Naive thymus-derived CD4-positive, alpha-beta T cell (primary cell): ENCODE results near the gene CPLANE2. TPM values are rescaled to one million over a fixed set of nuclear protein-coding genes. Genes with fewer than 3 reads are reported as not detected.
A peak's percentile ranks its signal among the peaks of the same experiment; 100 is the strongest.

ENCODE experiments used
- ATAC-seq: fragments of 150-1000 bp; cut with Tn5 transposase; 2 replicates; pipeline ENCODE4 v1.10.0; 2021; ENCODE audit warnings: mild to moderate bottlenecking, moderate library complexity
- CTCF ChIA-PET: fragments of 350-600 bp; sonication (Branson Sonifier 250); formaldehyde crosslinking; loops from one replicate; lab custom pipeline; 2021; ENCODE audit warnings: antibody characterized with exemption; lab: Charles Lee
- POLR2A ChIA-PET: fragments of 350-600 bp; sonication (Branson Sonifier 250); formaldehyde crosslinking; loops from one replicate; lab custom pipeline; 2021; ENCODE audit warnings: antibody characterized with exemption, inconsistent platforms; lab: Charles Lee
- DNase-seq, 9 donors: peaks; one replicate each; pipeline versions ENCODE4 v3.0.0 to v3.0.0-alpha.2; 2020 to 2022; ENCODE audit warnings: mixed read lengths in 1 of 9
- H3K27ac ChIP-seq: one replicate; pipeline ENCODE4 v1.7.0; 2013; ENCODE audit warnings: mild to moderate bottlenecking, low read depth, low read length, moderate library complexity
- H3K27me3 ChIP-seq, 2 donors: one replicate each; pipeline ENCODE4 v1.7.0; 2013; ENCODE audit warnings: low read length in 2 of 2, mild to moderate bottlenecking in 2 of 2, moderate library complexity in 2 of 2; ENCODE audit not compliant: control insufficient read depth in 2 of 2, insufficient read depth in 2 of 2
- H3K36me3 ChIP-seq, 3 experiments: 1 replicate in 2 of 3; 2 replicates in 1 of 3; pipeline ENCODE4 v1.7.0; 2013; ENCODE audit warnings: low read length in 3 of 3, mild to moderate bottlenecking in 3 of 3, moderate library complexity in 1 of 3; ENCODE audit not compliant: insufficient read depth in 3 of 3, control insufficient read depth in 2 of 3
- H3K4me1 ChIP-seq, 2 donors: one replicate each; pipeline ENCODE4 v1.7.0; 2013; ENCODE audit warnings: low read length in 2 of 2, mild to moderate bottlenecking in 2 of 2, moderate library complexity in 1 of 2; ENCODE audit not compliant: control insufficient read depth in 2 of 2, insufficient read depth in 2 of 2
- H3K4me3 ChIP-seq: 2 replicates; pipeline ENCODE4 v1.7.0; 2013; ENCODE audit warnings: mild to moderate bottlenecking, low read length
- H3K9me3 ChIP-seq, 3 experiments: 1 replicate in 2 of 3; 2 replicates in 1 of 3; pipeline ENCODE4 v1.7.0; 2013; ENCODE audit warnings: low read length in 3 of 3; ENCODE audit not compliant: control insufficient read depth in 2 of 3
- H3K27ac Mint-ChIP-seq, 9 donors: one replicate each; pipeline ENCODE4 v1.8.0; 2020 to 2022; ENCODE audit warnings: mixed read lengths in 9 of 9, mild to moderate bottlenecking in 8 of 9, moderate library complexity in 5 of 9, inconsistent platforms in 2 of 9
- H3K27me3 Mint-ChIP-seq, 5 donors: one replicate each; pipeline ENCODE4 v1.8.0; 2021 to 2022; ENCODE audit warnings: mixed read lengths in 5 of 5, mild to moderate bottlenecking in 1 of 5
- H3K36me3 Mint-ChIP-seq, 5 donors: one replicate each; pipeline ENCODE4 v1.8.0; 2020 to 2022; ENCODE audit warnings: mixed read lengths in 5 of 5, mild to moderate bottlenecking in 3 of 5, inconsistent platforms in 1 of 5
- H3K4me1 Mint-ChIP-seq, 7 donors: one replicate each; pipeline ENCODE4 v1.8.0; 2020 to 2022; ENCODE audit warnings: mixed read lengths in 7 of 7, mild to moderate bottlenecking in 3 of 7, inconsistent platforms in 1 of 7
- H3K4me3 Mint-ChIP-seq, 10 donors: one replicate each; pipeline ENCODE4 v1.8.0; 2020 to 2022; ENCODE audit warnings: mild to moderate bottlenecking in 10 of 10, mixed read lengths in 10 of 10, moderate library complexity in 6 of 10, inconsistent platforms in 2 of 10
- H3K9me3 Mint-ChIP-seq, 11 donors: one replicate each; pipeline ENCODE4 v1.8.0; 2020 to 2022; ENCODE audit warnings: mixed read lengths in 11 of 11, mild to moderate bottlenecking in 4 of 11, inconsistent platforms in 1 of 11, moderate library complexity in 1 of 11
- intact Hi-C, 2 donors: fragments of 100-400 bp; cut with micrococcal nuclease; formaldehyde crosslinking; loops; one replicate each; pipeline ENCODE4 v1.15.1; 2023
- polyA plus RNA-seq, 2 donors: library from polyadenylated mRNA; unstranded; fragments of 300-500 nt; fragmentation: Illumina TruSeq; gene quantifications; one replicate each; pipeline ENCODE4 v1.2.3, GENCODE V29; 2021
- total RNA-seq, 6 experiments: library from RNA in 5 of 6; stranded (reverse) in 5 of 6; gene quantifications; 1 replicate in 5 of 6; 2 replicates in 1 of 6; pipeline ENCODE4 v1.2.3 and lab custom pipeline; 2021 to 2026

Gene CPLANE2
- total and polyA plus RNA-seq, 7 experiments from 2014 or later, result 3.0 to 11.4 (median 7.6) TPM

DNA sequence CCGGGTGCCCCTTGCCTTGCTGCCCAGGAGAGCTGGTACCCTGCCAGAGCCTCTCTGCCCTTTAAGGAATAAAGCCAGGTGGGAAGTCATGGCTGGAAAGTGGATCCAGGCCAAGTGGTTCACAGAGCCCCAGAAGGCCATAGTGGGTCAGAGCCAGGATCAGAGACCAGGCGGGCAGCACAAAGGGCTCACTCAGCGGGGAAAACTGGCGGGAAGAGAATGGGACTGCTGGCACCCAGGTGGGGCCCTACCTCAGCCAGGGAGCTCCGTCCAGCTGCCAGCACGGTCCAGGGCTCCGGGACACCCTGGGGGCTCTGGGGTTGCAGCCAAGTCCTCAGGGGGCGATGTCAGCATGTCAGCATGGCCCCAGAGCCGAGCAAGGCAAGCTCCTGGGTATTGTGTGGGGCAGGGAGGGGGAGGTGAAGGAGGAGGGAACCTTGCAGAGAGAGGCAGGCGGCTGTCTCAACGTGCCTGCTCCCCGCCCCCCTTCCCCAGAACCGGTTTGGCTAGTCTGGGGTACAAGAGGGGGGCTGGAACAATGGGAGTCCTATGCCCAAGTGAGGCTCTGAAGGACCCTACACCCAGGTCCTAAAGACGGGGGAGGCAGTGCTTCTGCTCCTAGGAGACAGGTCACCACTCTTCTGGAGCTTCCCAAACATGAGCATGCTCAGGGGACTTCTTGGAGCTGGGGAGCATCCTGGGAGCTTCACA, 24.6 kb downstream of the CPLANE2 start, which contains the start of gene ARHGEF19:
ARHGEF19 (minus strand) TSS at position 402 of the 711 bp plus-strand sequence. CDS start 3,598 bp downstream, outside the sequence.
- no peak for ATAC-seq
- POLR2A ChIA-PET, result interaction anchor here (1.2 kb wide), 1 partner anchor 24 kb away, joined by 7 read pairs; the partner anchor contains the start of gene CPLANE2
- intact Hi-C loops, result no loop called here
- no peak for DNase-seq
- no peaks in the 10 kb centered on the region for H3K36me3 ChIP-seq
- Mint-ChIP-seq H3K4me3 (peak within 1 kb of the TSS in 1 of 10 donors; percentile 64), H3K27ac (no peak within 1 kb of the TSS), H3K36me3 (no peaks in the 10 kb centered on the region), H3K9me3 (peaks cover 0 to under 1% (median 0%) of the 10 kb centered on the region in 11 donors), H3K27me3 (peaks cover 0 to 6% (median 0%) of the 10 kb centered on the region in 5 donors), H3K4me1 (peaks cover 9 to 18% (median 15%) of the 10 kb centered on the region in 7 donors)
- H3K27me3 ChIP-seq, result no peaks in the 10 kb centered on the region
- no peak within 1 kb of the TSS for H3K4me3 ChIP-seq
- peaks cover 2 to 8% of the 10 kb centered on the region in 2 donors for H3K4me1 ChIP-seq
- no peaks in the 10 kb centered on the region for H3K9me3 ChIP-seq
- no peak within 1 kb of the TSS for H3K27ac ChIP-seq
- CTCF ChIA-PET, result no interaction called here

DNA sequence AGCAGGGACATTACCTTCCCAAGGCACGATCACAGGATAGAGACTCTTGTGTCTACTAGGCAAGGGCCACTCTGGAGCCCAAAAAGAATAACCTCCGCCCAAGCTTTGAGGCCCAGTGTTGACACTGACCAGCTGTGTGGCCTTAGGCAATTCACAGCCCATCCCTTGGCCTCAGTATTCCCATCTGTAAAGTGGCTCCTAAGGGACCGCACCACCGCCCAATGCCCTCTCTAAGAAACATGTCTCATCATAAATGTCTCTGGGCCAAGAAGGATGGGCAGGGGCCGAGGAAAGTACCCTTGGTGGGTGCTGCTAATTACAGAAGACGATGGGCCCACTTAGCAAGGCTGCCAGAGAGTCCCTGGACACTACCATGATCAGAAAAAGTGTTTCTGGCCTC, 25.2 kb downstream of the CPLANE2 start:
- no peaks in the 10 kb centered on the region for H3K36me3 Mint-ChIP-seq
- no peak overlapping the region for H3K27ac ChIP-seq
- ATAC-seq (no peak), DNase-seq (no peak)
- peaks cover 5 to 11% of the 10 kb centered on the region in 2 donors for H3K4me1 ChIP-seq
- H3K4me3 Mint-ChIP-seq, result no peak overlapping the region
- H3K9me3 Mint-ChIP-seq, result peaks cover 0 to 2% (median 0%) of the 10 kb centered on the region in 11 donors
- POLR2A ChIA-PET, result interaction anchor here (1.2 kb wide), 1 partner anchor 25 kb away, joined by 7 read pairs; the partner anchor contains the start of gene CPLANE2
- no peaks in the 10 kb centered on the region for H3K9me3 ChIP-seq
- intact Hi-C loops, result no loop called here
- H3K4me3 ChIP-seq, result no peak overlapping the region
- CTCF ChIA-PET, result no interaction called here
- H3K27ac Mint-ChIP-seq, result no peak overlapping the region
- peaks cover 0 to 6% (median 0%) of the 10 kb centered on the region in 5 donors for H3K27me3 Mint-ChIP-seq
- peaks cover 9 to 18% (median 13%) of the 10 kb centered on the region in 7 donors for H3K4me1 Mint-ChIP-seq
- H3K36me3 ChIP-seq, result no peaks in the 10 kb centered on the region
- no peaks in the 10 kb centered on the region for H3K27me3 ChIP-seq

DNA sequence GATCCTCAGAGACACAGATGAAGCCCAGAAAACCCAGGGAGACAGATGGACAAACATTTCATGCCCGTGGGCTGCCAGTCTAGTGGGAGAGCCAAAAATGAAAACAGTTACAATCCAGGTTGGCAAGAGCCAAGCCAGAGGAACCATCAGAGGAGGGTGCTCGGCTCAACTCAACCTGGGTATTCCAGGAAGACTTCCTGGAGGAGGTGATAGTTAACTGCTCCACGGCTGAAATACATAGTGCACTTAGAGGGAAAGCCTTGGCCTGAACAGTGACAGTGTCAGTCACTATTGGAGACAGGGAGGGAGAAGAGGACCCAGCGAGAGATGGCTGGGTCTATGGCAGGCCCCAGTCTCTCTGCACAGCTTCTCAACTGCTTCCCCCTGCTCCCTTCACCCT, 26.4 kb downstream of the CPLANE2 start:
- peaks cover 0 to 3% (median 0%) of the 10 kb centered on the region in 5 donors for H3K27me3 Mint-ChIP-seq

DNA sequence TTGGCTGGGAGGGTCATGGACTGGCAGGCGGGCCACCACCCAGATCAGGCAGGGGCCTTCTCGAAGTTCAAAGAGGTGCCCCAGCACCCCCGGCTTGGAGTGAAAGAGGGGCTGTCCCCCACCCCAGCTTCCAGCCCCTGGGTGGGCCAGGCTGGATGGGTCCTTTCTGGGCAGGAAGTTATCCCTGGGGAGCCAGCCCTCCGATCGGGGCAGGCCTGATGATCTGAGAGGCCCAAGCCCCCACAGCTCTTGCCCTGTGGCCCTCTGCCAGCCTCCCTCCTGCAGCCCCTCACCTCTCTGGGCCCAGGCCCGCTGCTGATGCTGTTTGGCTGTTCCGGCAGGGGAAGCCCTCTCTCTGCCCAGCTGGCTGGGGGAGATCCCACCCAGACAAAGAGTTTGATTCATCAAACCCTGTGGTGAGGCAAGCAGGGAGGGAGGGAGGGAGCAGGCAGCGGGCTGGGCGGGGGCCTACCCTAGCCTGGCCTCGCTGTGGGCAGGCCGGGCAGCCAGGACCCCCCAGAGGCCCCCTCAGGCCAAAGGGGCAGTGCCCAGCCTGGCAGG, 27.1 kb downstream of the CPLANE2 start:
- peaks cover 0 to 2% (median 0%) of the 10 kb centered on the region in 11 donors for H3K9me3 Mint-ChIP-seq
- POLR2A ChIA-PET, result no interaction called here
- H3K27me3 Mint-ChIP-seq, result peaks cover 0 to 3% (median 0%) of the 10 kb centered on the region in 5 donors
- Histone ChIP-seq H3K36me3 (no peaks in the 10 kb centered on the region), H3K4me3 (no peak overlapping the region), H3K4me1 (peaks cover 9 to 15% of the 10 kb centered on the region in 2 donors), H3K27ac (no peak overlapping the region), H3K9me3 (no peaks in the 10 kb centered on the region), H3K27me3 (no peaks in the 10 kb centered on the region)
- intact Hi-C loops, result loop anchor here (5.0 to 10.0 kb wide), 7 partner anchors 142 to 705 kb away; partner anchors contain the start of genes DDI2 (in 1 of the 2), FBXO42 (in 1 of the 2), NBPF1 (in 1 of the 2) and NECAP2 (in 1 of the 2)
- H3K36me3 Mint-ChIP-seq, result no peaks in the 10 kb centered on the region
- CTCF ChIA-PET, result no interaction called here
- H3K27ac Mint-ChIP-seq, result peak overlapping the region in 1 of 9 donors; percentile 36
- ATAC-seq (no peak), DNase-seq (no peak)
- H3K4me1 Mint-ChIP-seq, result peaks cover under 1 to 13% (median 7%) of the 10 kb centered on the region in 7 donors
- no peak overlapping the region for H3K4me3 Mint-ChIP-seq

More for the DNA sequence above, 26.4 kb downstream of the CPLANE2 start:
- Mint-ChIP-seq H3K27ac (no peak overlapping the region), H3K4me1 (peaks cover 0 to 14% (median 8%) of the 10 kb centered on the region in 7 donors), H3K36me3 (no peaks in the 10 kb centered on the region), H3K4me3 (peak overlapping the region in 2 of 10 donors; percentile 34 to 38), H3K9me3 (peaks cover 0 to 2% (median 0%) of the 10 kb centered on the region in 11 donors)
- Histone ChIP-seq H3K4me3 (no peak overlapping the region), H3K4me1 (peaks cover 9 to 11% of the 10 kb centered on the region in 2 donors), H3K27me3 (no peaks in the 10 kb centered on the region), H3K27ac (no peak overlapping the region), H3K9me3 (no peaks in the 10 kb centered on the region), H3K36me3 (no peaks in the 10 kb centered on the region)
- no peak for ATAC-seq
- CTCF ChIA-PET, result no interaction called here
- intact Hi-C loops, result no loop called here
- no peak for DNase-seq
- POLR2A ChIA-PET, result no interaction called here

DNA sequence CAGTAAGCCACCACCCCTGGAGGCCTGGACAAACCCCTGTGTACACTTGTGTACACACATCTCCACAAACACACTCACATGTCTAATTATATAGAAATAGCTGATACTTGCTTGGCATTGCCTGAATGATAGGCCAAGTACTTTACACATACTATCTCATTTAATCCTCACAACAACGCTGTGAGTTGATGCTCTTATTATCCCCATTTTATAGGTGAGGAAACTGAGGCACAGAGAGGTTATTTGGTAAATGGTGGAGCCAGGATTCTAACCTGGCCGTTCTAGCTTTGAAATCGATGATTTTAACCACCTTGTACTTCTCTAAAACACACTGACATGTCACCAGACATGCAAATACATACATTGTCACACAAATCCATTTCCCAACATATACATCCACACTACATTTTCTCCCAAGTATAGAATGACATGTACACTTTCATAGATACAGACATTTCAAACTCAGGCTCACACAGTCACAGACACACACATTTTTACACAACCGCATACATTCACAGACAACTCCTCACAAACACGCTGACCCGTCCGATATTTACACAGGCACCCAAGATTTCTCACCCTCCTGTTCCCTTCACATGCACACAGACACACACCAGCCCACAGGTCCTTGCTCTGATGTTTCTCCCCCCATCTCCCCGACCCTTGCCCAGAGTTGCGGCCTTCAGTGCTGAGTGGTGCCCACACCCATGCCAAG, 27.7 kb downstream of the CPLANE2 start:
- peaks cover 0 to 2% (median 0%) of the 10 kb centered on the region in 11 donors for H3K9me3 Mint-ChIP-seq
- DNase-seq, result no peak
- Histone ChIP-seq H3K4me1 (peaks cover 9 to 15% of the 10 kb centered on the region in 2 donors), H3K27ac (no peak overlapping the region), H3K9me3 (no peaks in the 10 kb centered on the region), H3K36me3 (peaks cover 0 to 3% (median 0%) of the 10 kb centered on the region in 3 experiments), H3K27me3 (no peaks in the 10 kb centered on the region), H3K4me3 (no peak overlapping the region)
- ChIA-PET POLR2A (interaction anchor here (1.0 to 1.1 kb wide), 2 partner anchors 9 to 10 kb away, joined by 3 to 4 read pairs; no protein-coding TSS in a partner anchor), CTCF (no interaction called here)
- peaks cover 0 to 3% (median 0%) of the 10 kb centered on the region in 5 donors for H3K27me3 Mint-ChIP-seq
- H3K27ac Mint-ChIP-seq, result peak overlapping the region in 2 of 9 donors; percentile 32 to 36
- peak overlapping the region in 5 of 10 donors; percentile 1 to 66 (median 38) for H3K4me3 Mint-ChIP-seq
- no peaks in the 10 kb centered on the region for H3K36me3 Mint-ChIP-seq
- intact Hi-C loops, result loop anchor here (5.0 to 10.0 kb wide), 7 partner anchors 143 to 706 kb away; partner anchors contain the start of genes DDI2 (in 1 of the 2), FBXO42 (in 1 of the 2), NBPF1 (in 1 of the 2) and NECAP2 (in 1 of the 2)
- H3K4me1 Mint-ChIP-seq, result peaks cover 5 to 16% (median 8%) of the 10 kb centered on the region in 7 donors
- no peak for ATAC-seq
